ENCODE data around the gene B4GALNT4. TPM values are rescaled to one million over a fixed set of nuclear protein-coding genes. Genes with fewer than 3 reads are reported as not detected.
"Not testable (repeated sequence)": the region's sequence is repeated elsewhere in the genome, so short reads cannot be mapped to it uniquely, and the experiment has no call there.

B4GALNT4 gene, protein sequence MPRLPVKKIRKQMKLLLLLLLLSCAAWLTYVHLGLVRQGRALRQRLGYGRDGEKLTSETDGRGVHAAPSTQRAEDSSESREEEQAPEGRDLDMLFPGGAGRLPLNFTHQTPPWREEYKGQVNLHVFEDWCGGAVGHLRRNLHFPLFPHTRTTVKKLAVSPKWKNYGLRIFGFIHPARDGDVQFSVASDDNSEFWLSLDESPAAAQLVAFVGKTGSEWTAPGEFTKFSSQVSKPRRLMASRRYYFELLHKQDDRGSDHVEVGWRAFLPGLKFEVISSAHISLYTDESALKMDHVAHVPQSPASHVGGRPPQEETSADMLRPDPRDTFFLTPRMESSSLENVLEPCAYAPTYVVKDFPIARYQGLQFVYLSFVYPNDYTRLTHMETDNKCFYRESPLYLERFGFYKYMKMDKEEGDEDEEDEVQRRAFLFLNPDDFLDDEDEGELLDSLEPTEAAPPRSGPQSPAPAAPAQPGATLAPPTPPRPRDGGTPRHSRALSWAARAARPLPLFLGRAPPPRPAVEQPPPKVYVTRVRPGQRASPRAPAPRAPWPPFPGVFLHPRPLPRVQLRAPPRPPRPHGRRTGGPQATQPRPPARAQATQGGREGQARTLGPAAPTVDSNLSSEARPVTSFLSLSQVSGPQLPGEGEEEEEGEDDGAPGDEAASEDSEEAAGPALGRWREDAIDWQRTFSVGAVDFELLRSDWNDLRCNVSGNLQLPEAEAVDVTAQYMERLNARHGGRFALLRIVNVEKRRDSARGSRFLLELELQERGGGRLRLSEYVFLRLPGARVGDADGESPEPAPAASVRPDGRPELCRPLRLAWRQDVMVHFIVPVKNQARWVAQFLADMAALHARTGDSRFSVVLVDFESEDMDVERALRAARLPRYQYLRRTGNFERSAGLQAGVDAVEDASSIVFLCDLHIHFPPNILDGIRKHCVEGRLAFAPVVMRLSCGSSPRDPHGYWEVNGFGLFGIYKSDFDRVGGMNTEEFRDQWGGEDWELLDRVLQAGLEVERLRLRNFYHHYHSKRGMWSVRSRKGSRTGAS
- 4.7 and 5.3 TPM in 2 replicates for total RNA-seq

DNA sequence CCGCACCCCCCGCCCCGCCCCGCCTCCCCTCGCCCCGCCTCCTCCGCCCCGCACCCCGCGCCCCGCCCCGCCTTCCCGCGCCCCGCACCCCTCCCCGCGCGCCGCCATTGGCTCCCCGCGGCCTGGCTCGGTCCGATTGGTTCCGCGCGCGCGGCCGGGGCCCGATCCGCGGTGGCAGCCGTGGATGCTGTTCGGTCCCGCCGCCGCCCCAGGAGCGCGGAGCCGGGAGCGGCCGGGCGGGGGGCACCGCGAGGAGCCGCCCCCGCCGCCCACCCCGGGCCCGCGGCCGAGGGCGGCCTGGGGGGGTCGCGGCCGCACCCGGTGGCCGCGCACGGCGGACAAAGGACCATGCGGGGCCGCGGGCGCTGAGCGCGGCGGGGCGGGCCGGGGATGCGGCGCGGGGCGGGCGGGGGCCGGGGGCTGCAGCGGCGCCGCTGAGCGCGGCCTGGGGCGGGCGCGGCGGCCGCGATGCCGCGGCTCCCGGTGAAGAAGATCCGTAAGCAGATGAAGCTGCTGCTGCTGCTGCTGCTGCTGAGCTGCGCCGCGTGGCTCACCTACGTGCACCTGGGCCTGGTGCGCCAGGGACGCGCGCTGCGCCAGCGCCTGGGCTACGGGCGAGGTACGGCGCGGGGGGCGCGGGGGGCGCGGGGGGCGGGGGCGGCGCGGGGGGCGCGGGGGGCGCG, at the start of gene B4GALNT4:
Gene B4GALNT4, plus strand, starts transcription at position 164 of the 683 bp plus-strand sequence. Its CDS starts 305 bp downstream, at position 469.
- no peak for DNase-seq (ENCODE audit: extremely low read depth, low read depth, low spot score)

DNA sequence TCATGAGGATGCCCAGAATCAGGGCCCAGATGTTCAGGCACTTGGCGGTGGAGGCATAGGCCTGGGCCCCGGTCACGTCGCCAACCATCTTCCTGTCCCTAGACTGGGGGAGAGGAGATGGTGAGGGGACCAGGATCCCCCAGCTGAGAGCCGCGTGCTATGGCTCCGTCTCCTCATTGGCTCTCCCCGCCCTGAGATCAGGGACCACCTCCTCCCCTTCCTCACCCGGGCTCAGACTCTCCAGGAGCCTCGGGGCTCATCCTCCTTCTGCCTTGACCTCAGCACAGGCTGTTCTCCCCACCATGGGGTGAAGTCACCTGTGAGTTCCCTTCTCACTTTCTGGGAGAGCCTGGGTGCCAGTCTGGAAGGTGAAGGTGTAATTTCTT, 49.4 kb upstream of the B4GALNT4 start:
- not testable (repeated sequence) for DNase-seq (ENCODE audit: extremely low read depth, low read depth, low spot score)

DNA sequence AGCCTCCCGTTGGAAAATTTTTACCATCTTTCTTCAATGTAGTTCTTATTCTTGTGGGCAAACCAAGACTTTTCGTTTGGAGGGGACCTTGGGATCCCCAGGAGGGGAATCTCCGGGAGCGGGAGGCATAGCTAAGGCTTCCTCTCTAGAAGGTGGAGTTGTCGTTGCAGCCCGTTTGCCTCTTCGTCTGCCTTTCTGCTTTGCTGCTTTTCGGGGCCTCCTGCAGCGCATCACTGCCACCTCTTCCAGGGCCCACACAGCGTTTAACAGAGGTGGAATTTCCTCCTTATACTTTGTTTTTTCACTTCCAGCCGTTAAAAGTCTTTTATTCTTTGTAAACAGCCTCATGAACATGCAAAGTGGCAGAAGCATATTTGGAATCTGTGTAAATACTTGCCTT, 45.1 kb upstream of the B4GALNT4 start:
- DNase-seq (ENCODE audit: extremely low read depth, low read depth, low spot score): no peak

DNA sequence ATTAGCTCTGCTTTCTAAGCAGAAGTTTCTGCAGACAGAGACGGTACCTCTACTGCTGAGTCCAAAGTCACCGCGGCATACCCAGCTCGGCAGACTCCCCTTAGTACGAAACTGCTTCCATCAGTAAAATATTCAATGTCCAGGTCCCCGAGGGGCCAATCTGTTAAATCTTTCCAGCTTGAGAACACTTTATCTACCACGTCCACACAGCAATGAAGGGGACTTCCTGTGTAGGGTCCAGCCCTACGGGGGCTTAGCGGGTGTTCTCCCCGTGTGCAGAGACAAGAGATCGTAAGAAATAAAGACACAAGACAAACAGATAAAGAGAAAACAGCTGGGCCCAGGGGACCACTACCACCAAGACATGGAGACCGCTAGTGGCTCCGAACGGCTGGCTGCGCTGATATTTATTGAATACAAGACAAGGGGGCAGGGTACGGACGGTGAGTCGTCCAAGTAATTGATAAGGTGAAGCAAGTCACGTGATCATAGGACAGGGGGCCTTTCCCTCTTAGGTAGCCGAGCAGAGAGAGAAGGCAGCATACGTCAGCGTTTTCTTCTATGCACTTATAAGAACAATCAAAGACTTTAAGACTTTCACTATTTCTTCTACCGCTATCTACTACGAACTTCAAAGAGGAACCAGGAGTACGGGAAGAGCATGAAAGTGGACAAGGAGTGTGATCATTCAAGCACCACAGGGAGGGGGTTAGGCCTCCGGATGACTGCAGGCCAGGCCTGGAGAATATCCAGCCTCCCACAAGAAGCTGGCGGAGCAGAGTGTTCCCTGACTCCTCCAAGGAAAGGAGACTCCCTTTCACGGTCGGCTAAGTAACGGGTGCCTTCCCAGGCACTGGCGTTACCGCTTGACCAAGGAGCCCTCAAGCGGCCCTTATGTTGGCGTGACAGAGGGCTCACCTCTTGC, 44.4 kb upstream of the B4GALNT4 start:
- DNase-seq (ENCODE audit: extremely low read depth, low read depth, low spot score): not testable (repeated sequence)

DNA sequence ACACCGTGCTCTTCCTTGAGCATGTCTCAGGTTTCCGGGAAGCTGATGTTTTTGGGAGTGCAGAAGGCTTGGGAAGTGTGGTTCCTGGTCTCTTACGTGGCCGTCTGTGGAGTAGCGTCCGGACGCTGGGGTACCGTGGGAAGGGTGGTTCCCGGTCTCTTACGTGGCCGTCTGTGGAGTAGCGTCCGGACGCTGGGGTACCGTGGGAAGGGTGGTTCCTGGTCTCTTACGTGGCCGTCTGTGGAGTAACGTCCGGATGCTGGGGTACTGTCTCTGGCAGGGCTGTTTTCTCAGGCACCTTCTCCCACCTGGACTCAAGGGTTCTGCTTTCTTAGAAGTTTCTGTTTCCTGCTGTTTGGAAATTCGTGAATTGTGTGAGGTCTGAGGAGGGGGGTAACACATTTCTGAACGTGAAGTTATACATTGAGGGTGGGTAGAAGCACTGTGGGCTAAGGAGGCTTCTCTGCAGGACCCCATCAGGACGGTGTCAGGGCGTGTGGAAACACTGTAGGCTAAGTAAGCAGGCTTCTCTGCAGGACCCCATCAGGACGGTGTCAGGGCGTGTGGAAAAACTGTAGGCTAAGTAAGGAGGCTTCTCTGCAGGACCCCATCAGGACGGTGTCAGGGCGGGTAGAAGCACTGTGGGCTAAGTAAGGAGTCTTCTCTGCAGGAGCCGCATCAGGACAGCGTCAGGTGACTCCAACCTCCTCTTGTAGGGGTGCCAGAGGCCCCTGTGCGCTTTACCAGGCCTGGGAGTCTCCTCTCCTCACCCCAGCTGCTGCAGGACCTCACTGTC, 43.3 kb upstream of the B4GALNT4 start:
- DNase-seq (ENCODE audit: extremely low read depth, low read depth, low spot score): no peak

DNA sequence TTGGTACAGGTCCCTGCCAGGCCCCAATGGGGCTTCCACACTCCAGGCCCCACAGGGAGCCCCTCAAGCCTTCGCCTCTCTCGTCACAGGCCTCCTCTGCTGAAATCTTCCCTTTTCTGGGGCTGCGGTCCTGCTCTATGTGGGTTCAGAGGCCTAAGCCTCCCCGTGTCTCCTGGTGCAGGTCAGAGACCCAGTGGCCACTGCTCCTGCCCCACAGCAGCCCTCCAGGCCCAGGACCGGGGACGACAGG, 42.8 kb upstream of the B4GALNT4 start:
- DNase-seq (ENCODE audit: extremely low read depth, low read depth, low spot score): no peak

DNA sequence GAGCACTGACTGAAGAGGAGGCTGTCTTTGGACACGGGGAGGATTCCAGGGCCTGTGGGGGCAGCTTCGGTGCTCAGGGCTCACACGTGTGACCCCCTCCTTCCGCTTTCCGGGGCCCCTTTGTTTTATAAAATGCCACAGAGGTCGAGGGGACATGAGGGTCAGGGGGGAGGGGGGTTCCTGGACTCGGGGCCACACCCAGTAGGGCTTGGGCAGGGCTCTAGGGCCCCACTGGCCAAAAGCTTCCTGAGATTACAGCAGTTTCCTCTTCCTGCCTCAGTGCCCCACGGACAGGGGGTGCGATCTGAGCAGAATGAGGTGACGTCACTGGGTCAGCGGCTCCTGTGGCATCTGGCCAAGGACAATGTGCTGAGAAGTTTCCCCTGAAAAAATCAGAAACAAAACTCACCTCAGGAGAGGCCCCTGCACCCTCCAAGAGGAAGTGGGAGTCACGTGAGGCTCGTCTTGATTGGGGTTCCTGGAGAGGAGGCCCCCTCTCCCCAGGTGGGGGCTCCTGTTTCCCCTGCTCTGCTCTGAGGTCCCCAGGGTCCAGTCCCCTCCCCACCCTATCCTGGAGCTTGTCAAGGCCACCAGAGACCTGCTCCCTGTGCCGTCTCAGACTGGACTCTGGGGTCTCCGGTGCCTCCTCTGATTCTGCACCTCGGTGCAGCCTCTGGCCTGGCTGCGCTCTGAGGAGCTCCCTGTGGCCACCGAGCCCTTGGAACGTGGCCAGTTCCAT, 42.3 kb upstream of the B4GALNT4 start:
- DNase-seq (ENCODE audit: extremely low read depth, low read depth, low spot score): no peak

DNA sequence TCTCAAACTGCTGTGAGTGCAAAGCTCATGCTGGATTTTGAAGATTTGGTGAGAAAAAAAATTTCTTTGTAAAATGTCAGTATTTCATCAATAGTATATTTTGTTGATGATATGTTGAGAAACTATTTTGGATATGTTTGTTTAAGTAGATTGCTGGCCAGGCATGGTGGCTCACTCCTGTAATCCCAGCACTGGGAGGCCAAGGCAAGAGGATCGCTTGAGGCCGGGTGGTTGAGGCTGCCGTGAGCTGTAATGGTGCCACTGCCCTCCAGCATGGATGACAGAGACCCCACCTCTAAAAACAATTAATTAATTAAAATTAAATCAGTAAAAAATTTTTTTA, 41.7 kb upstream of the B4GALNT4 start:
- DNase-seq (ENCODE audit: extremely low read depth, low read depth, low spot score): no peak

DNA sequence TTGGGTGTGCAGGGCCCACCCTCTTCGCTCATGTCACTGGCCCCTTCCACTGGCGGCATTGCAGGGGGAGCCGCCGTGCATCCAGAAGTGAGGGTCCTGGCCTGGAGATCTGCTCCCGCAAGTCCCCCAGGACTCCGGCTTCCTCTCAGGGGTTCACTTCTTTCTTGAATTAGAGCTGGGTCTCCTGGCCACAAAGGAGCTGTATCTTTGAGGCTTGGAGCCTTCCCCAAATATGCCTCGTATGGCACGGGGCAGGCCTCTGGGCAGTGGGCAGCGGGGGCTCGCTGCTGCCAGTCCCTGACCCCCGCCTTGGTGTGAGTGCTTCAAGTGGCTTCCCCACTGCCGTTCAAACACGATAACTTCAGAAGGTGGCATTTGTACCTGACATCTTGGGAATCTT, 41.3 kb upstream of the B4GALNT4 start:
- DNase-seq (ENCODE audit: extremely low read depth, low read depth, low spot score): no peak

DNA sequence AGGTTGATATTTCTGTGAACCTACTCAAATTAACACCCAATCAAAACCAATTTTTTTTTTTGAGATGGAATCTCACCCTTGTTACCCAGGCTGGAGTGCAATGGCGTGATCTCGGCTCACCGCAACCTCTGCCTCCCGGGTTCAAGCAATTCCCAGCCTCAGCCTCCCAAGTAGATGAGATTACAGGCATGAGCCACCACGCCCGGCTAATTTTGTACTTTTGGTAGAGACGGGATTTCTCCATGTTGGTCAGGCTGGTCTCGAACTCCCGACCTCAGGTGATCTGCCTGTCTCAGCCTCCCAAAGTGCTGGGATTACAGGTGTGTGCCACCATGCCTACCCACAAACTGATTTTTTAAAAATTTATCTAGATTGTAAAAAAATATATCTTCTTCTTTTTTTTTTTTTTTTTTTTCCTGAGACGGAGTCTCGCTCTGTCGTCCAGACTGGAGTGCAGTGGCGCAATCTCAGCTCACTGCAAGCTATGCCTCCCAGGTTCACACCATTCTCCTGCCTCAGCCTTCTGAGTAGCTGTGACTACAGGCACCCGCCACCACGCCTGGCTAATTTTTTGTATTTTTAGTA, 40.7 kb upstream of the B4GALNT4 start:
- not testable (repeated sequence) for DNase-seq (ENCODE audit: extremely low read depth, low read depth, low spot score)

DNA sequence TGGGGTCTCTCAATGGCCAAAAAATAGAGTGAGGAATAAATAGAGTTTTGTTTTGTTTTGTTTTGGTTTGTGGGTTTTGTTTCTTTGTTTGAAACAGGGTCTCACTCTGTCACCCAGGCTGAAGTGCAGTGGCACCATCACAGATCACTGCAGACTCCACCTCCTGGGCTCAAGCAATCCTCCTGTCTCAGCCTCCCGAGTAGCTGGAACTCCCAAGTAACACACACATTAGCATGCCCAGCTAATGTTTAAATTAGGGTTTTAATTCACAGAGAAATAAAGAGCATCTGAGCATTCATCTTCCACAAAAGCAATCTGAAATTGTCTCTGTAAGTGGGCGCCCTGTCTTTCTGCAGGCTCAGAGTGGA, 39.4 kb upstream of the B4GALNT4 start:
- DNase-seq (ENCODE audit: extremely low read depth, low read depth, low spot score): no peak

DNA sequence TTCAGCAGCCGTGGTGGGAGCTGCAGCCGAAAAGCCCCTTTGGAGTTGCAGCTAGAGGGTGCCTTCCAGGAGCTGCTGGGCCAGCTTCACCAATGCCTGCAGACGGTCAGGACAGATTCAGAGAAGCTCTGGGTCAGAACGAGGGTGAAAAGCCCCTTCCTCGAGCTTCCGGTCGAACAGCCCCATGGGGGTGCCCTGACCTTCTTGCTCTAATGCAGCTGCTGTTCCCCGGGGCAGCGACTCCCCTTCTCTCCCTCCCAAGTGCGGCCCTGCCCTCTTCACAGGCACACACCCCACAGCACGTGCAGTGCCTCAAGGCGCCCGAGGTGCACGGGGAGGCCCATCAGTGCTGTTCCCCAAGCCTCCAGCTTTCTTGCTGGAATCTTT, 39.0 kb upstream of the B4GALNT4 start:
- DNase-seq (ENCODE audit: extremely low read depth, low read depth, low spot score): no peak

DNA sequence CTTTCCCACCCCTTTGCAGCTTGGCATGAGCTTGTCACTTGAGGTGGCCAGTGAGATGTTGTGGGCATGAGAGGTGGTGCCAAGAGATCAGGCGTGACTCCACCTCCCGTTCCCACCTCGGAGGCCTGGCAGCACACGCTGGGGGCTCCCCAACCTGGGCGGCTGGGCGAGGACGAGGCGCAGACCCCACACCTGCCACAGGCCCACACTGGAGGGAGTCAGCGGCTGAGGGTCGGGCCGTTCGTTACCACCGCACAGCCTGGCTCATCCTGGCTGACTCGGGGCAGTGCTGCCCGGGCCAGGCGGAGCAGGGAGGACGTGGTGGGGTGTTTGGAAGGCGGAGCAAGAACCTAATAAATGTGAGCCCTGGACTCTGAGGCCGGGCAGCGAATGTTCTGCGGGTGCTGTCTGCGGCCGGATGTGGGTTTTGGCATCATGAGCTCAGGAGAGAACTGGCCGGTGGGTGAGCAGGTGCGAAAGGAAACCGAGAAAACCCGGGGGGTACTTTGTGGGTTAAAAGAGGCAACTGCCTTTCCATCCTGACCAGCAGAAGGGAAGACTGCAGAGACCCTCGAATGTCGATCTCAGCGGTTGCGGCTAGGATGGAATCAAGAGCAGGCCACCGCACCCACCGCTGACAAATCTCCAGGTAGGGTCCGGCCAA, 38.5 kb upstream of the B4GALNT4 start:
- no peak for DNase-seq (ENCODE audit: extremely low read depth, low read depth, low spot score)

DNA sequence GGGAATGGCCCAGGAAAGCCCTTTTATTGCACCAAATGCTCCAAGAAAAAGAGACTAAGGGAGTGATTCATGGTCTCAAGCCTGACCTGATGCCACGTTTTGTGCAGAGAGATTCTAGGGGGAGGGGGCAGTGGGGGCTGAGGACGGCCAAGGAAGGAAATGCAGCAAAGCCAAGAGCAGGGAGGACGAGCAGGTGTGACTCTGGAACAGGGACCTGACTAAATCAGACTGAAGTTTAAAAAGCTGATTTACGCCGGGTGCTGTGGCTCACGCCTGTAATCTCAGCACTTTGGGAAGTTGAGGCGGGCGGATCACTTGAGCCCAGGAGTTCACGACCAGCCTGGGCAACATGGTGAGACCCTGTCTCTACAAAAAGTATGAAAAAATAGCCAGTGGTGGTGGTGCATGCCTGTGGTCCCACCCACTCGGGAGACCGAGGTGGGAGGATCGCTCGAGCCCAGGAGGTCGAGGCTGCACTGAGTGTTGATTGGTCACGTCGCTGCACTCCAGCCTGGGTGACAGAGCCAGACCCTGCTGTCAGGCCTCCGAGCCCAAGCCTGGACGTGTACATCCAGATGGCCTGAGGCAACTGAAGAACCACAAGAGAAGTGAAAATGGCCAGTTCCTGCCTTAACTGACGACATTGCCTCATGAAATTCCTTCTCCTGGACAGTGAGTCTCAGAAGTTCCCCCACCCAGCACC, 37.8 kb upstream of the B4GALNT4 start:
- no peak for DNase-seq (ENCODE audit: extremely low read depth, low read depth, low spot score)

DNA sequence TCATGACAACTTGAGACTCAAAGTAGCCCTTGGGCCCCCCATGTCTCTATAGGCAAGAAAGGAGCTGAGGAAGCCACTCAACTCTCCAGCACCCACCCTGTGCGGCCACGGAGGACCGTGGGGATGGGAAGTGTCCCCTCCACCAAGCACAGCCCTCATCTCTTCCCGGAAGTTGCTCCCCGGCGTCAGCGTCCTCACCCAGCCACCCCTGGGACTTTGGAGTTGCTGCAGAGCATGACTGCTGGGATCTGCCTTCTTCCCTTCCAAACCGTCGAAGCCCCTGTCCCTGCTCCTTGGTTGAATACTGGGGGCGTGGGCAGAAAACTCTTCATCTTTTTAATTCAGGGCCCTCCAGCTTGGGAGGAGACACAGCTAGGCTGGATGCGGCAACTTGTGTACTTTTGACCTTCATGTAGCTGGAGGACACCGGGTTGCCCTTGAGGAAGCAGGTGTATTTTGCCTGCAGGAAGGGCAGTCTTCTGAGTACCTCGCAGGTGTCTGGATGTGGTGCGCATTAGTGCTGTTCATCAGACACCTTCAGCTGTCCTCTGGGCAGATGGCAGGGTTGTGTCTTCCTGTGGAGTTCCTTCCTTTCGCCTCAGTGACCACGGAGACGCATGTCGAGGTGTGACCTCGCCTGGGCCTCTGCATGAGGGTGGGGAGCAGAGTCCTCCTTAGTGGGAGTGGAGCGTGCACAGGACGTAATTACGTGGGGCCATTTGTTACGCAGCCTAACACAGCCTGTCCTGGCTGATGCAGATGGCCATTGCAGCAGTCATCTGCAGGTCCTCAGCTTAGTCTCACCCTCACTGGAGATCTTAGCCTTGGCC, 36.4 kb upstream of the B4GALNT4 start:
- DNase-seq (ENCODE audit: extremely low read depth, low read depth, low spot score): no peak

DNA sequence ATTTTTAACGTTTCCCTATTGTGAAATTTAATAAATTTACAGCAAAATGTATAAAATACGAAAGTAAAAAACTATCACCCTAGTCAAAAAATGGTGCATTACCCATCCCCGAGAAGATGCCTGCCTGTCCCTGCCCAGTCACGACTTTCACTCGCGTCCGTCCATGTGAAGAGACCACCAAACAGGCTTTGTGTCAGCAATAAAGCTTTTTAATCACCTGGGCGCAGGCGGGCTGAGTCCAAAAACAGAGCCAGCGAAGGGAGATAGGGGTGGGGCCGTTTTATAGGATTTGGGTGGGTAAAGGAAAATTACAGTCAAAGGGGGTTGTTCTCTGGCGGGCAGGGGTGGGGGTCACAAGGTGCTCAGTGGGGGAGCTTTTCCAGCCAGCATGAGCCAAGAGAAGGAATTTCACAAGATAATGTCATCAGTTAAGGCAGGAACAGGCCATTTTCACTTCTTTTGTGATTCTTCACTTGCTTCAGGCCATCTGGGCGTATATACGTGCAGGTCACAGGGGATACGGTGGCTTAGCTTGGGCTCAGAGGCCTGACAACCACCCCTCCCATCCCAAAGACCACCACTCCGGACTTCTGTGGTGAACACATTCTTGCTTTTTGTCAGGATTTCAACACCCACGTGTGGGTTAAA, 35.6 kb upstream of the B4GALNT4 start:
- DNase-seq (ENCODE audit: extremely low read depth, low read depth, low spot score): not testable (repeated sequence)
